Activated CD8-positive, alpha-beta memory T cell treated with anti-CD3 and anti-CD28 coated beads for 1 hour (primary cell): ENCODE measurements around the gene CNTF.

Experiments used
- DNase-seq, 2 donors: peaks; one replicate each; pipeline ENCODE4 v3.0.0-alpha.2; 2020; ENCODE audit warnings: low read depth in 1 of 2; ENCODE audit errors: extremely low read depth in 1 of 2

The CNTF gene

DNA sequence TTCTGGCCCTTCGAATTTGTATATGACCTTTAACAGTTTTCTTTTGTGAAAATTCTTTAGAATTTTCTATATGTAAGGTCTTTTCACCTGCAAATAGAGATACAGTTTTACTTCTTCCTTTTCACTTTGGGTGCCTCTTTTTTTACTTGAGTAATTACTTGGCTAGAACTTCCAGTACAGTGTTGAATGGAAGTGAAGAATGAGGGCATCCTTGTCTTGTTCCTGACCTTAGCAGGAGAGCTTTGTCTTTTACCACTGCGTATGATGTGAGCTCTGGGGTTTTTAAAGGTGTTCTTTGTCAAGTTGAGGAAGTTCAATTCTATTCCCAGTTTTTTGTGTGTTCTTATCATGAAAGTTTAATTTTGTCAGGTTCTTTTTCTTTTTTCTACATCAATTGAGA, 22.0 kb upstream of the CNTF start:
- no peak for DNase-seq

DNA sequence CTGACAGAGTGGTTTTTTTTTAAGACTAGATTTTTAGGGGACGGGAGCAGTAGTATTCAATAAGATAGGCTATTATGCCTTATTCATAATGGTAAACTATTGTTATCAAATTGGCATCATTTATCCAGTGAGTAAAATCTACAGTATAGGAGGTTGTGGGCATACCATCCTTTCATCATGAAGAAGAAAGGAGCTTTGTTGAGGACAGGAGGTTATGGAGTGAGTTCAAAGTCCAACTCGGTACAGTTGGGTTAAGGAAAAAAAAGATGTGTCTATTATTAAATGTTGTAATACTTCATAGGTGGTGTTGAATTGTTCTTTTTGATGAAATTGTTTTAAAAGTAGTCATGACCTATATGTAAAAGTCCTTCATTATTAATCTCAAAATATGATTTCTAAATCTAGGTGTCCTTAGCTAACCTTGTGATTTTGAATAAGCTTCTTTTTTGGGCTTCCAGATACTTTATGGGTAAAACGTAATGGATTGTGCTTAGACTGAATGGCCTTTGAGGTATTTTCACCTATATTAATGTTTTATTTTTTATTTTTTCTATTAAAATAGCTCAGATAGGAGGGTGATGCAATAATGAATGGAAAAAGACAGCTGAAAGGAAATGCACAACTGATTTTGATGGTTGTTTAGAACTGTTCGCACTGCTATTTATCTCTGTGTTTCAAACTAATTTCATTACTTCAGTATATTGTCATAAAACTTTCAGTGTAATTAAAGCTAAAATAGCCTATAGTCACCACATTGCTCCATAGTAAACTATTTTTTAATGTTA, 15.3 kb upstream of the CNTF start:
- DNase-seq: no peak

DNA sequence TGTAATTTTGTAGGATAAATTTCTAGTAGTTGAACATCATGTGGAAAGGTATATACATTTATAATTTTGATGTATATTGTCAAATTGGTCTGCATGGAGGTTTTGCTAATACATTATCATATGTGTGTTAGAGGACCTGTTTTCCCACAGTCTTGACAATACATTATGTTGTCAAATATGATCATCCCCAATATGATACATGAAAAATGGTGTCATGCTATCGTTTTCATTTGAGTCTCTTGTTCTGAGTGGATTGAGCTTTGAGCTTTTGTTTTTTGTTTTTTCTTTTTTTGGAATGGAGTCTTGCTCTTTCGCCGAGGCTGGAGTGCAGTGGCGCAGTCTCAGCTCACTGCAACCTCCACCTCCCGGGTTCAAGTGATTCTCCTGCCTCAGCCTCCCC, 14.1 kb upstream of the CNTF start:
- no peak for DNase-seq

DNA sequence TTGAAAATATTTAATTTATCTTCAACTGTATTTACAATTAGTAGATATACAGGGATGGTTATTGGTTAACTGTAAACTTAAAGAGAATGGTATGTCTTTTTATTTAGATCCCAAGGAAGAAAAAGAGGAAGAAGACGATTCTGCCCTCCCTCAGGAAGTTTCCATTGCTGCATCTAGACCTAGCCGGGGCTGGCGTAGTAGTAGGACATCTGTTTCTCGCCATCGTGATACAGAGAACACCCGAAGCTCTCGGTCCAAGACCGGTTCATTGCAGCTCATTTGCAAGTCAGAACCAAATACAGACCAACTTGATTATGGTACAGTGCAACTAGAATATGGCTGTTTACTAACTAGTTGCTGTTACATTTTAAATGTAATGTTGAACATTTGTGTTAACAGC, 12.7 kb upstream of the CNTF start:
- DNase-seq: no peak

DNA sequence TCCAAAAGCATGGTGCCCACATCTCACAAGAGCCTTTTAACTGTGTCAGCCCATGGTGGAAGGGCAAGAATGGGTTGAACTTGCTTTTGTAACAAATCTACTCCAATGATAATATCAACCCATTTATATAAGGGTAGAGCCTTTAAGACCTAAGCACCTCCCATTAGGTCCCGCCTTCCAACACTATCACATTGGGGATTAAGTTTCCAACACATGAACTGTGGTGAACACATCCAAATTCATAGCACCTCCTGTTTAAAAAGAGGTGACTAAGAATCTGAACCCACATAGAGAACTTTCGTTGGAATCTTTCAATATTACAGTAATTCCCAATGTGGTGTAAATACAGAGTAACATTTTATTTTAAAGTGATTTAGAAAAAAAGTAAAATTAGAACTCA, 9.2 kb upstream of the CNTF start:
- no peak for DNase-seq

DNA sequence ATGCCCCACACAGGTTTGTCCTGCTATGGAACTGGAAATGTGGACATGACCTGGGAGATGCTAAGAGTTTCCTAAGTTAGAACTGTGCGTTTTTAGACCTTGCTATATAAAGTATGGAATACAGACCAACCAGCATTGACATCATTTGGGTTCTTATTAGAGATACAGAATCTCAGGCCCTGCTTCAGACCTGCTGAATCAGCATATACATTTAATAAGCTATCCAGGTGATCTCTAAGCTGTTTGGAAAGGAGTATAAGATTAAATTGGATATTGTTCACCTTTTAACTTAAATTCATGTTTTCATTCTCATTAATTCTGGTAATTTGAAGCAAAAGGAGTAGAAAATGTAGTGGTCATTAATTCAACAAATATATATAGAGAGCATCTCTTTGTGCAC, 6.9 kb upstream of the CNTF start:
- DNase-seq: no peak

DNA sequence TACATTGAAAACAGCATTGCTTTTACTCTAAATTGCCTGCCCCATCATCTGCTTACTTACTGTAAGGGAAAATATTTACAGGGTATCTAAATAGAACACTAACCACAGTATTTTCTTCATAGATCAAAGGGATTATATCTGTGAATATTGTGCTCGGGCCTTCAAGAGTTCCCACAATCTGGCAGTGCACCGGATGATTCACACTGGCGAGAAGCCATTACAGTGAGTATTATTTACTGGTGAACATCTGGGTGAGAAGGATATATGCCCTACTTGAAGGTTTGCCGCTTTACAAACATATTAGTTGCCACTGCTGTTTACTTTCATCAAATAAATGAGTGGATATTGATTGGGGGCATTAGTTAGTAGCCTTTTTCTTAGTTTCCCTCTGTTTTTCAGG, 5.9 kb upstream of the CNTF start:
- DNase-seq: no peak

DNA sequence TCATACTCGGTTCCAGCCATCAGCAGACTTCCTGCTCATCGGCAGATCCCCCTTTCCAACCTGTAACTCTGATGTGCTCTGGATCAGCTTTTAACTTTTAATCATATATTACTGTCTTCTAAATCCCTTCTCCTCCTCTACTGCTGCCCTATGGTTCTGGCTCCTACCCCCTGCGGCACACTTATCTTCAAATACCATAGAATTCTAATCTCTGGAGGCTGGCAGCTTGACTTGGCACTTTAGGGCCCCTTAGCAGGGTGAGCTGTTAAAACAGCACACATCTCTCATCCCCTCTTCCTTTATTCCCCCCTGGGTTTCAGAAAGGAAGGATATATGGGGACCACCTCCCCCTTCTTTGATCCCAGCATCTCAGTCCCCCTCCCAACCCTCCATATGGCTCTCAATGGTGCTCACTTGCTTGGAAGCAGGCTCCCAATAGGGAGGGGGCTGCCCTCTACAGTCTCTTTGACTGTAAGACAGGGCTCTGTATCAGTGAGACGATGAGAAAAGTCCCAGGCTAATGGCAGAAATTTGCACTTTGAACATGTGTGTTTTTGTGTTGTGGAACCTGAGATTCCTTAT, 4.4 kb upstream of the CNTF start:
- no peak for DNase-seq

DNA sequence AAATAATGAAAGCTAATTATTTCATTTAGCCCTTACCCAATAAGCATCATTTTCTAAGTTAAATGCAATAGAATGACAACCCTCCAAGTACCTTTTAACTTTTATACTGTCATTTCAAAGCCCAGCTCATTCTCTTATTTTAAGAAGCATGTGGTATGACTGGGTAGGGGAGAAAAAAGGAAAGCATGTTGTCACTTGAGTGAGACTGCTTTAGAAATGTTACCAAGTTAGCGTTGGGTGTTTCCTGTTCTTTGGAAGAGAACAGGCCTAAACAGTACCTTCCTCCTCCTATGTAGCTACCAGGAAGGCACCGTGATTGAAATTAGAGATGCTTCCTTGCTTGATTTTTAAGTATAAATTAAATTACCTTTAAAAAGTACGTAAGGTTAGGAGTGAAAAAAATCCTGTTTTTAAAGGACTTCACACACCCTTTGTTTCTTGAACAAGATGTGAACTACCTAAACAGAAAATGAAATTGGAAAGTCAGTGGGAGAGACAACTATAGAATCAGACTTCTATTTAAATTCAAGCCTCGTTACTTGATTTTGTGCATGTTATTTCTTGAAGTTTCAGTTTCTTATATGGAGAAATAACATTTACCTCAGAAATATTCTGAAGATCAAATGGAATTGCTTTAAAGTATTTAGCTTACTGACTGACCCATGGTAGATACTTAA, 741 bp upstream of the CNTF start:
- no peak for DNase-seq

DNA sequence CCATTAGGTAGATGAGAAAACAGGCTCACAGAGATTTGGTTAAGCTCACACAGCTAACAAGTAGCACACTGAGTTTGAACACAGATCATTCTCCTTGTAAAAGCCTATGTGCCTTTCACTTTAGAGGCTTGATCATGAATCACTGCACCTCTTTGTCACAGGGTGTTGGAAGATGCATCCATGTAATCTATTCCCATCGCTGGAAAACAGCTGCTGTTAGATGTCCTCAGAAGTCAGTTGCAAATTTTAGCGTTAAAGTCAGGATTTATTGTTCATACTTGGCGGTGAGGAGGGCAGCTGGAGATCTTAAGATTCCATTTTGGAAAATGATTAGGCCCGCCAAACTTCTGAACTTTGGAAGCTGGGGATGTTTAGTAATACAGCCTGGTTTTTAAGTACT, 2.6 kb downstream of the CNTF start:
- no peak for DNase-seq

DNA sequence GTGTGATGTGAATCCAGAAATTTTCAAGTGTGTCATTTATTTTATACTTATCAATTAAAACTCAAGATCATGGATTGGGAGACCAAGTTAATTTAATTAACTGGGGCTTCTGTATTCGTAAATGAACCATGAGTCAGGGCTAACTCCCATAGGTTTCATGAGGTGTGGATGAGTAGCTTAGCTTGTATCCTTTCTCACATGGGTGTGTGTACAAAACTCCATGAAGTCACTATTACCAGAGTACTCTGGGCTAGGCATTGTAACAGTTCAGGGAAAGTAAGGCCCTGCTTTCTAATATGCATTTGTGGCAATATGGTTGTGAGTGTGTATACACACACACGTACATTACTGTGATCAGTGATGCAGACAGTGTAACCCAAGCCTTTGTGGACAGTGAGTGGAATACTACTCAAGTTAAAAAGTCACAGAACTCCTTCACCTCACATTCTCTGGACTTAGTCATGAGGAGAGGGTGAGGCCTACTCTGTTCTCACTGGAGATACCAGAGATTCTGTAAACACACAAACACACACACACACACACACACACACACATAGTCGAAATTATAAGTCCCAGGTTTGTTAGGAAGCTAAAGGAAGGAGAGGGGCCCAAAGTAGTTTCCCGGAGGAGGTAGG, 3.5 kb downstream of the CNTF start:
- no peak for DNase-seq

DNA sequence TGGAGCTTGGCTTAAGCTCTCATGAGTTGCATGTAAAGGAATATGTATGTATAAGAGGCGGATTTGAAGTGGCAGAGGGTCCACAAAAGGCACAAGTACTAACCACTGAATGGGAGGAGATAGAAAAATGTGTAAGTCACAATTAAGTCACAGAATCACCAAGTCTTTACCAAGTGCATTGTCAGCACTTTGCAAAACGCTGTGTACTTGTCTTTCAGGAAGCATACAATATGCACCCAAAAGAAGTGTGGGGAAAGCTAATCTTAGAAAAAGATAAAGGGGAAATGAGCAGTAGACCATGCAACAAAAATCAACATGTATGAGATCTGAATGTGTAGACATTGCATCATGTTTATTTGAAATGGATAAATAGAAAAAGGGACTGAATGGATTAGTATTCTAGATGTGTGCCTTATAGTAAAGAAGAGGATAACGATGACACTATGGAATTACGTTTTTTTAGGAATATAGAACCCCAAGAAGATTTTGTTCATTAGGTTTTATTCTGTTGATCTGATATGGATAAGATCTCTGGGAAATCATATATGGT, 4.5 kb downstream of the CNTF start:
- no peak for DNase-seq

DNA sequence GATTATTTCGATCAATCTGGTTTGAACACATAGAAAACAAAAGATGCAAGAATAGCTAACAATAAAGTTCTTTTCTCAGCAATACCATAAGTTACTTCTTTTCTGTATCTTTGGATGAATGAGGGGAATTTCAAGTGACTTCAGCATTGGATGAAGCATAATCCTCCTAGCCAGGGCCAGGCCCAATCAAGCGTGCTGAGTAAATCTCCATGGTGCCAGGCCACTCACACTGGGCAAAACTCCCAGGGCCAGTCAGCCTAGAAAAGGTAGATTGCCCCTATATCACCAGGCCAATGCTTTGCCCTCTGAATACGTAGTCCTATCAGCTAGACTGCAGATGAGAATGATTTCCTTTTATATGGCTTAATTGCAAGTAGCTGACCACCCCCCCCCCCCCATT, 6.0 kb downstream of the CNTF start:
- DNase-seq: no peak

DNA sequence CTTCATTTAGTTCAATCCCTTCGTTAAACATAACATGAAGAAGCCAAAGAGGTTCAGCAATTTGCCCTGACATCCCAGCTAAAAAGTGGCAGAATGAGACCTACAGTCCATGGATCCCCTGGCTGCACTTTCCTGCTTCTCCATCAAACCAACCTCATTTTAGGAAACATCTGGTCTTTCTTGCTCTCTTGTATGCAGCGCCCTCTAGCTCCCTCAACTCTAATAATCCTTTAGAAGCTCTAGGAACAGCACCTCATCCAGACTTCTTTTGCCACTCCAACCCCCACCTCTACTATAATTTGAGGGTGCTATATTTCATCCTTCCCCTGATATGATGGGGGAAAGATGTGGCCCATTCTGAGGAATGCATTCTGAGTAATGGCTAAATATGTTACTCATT, 7.4 kb downstream of the CNTF start:
- DNase-seq: no peak

DNA sequence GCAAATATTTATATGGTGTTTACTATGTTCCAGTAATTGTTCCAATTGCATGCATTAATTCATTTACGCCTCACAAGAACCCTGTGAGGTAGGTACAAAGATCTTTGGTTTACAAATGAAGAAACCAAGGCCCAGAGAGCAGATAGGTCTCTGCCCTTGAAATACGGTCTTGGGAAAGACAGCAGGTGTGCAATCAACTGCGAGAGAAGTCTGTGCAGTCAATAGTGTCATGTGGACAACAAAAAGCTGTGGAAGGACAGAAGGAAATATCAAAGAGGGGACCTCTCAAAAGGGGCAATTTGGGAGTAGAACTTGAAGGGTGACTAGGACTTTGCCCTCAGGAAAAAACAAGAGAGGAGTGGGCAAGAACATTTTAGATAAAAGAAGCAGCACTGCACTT, 8.9 kb downstream of the CNTF start:
- DNase-seq: no peak

DNA sequence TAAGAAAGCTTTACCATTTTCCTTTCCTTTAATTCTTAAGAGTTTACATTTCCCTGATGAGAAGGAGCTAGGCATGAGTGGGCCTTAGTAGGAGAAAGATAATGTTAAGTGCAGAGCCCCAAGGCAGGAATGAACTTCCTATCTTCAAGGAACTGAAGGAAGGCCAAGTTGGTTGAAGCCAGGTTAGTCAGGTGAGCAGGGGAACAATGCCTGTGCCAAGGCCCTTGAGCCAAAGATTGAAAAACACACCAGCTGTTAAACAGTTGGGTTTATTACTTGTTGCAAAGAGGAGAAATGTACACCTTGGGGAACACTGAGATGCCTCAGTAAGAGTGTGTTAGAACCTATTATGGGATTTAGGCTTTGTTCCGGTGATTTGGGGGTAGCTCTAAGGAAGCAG, 10.0 kb downstream of the CNTF start:
- no peak for DNase-seq

DNA sequence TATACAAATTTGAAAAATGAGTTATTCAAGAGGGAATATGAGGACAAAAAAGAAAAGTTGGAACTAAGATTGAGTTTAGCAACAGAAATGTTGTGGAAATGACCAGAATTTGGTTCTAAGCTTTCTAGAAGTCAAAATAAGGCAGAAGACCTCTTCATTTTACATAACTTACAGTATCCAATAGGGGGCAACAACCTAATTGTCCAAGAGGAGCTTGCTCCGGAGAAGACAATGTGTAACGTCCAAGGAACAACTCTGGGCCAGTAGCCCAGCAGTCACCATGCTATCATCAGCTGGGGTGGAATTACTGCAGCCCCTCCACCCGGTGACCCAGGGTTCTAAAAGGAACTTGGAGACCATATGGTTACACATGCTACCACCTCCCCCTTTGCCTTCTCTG, 14.1 kb downstream of the CNTF start:
- no peak for DNase-seq

DNA sequence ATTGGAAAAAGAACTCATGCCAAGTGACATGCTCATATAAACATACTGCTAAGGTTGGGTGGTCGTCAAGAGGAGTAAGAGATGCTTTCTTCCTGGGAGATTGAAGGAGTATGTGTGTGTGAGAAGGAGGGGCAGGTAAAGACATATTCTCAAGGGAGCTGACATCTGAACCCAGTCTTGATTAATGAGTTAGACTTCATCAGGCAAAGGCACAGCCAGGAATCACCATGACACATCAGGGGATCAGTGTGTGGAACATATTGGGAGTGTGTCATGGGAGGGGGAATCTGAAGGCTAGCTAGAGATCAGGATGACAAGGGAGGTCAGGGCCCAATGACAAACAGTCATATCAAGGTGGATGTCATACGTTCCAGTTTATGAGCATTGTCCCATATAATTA, 14.9 kb downstream of the CNTF start:
- DNase-seq: no peak

DNA sequence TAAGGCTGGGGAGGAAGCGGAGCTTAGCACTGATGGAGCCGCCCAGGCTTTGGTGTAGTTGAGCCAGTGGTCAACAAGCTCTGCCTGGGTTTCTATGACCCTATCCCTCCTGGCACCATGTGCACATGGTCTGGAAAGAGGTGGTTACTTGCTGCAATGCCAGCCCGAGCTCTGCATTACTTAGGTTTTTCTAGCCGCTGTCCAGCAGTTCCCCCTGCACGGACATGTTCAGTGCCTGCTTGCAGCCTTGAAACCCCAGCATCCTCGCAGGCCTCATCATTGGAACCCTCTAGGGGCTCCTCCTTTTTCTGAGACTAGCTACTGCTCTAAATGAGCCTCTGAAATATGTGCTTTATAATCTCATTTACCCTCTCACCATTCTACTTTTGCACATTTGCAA, 16.6 kb downstream of the CNTF start:
- DNase-seq: no peak

DNA sequence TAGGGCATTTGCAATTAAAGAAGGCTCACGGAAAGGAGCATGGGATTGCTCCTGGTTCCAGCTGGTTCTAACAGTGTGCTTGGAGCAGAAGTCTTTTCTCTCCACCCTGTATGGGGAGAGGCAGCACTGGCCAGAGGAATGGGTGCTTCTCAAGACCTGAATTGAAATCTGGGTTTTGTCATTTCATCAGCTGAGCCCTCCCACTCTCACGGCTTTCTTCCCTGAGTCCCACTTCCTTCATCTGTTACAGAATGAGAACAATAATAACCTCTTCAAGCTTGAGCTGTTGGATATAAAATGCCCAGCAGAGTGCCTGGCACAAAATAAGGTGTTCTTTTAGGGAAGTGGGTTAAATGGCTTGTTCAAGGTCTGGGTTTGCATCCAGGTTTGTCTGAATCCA, 17.2 kb downstream of the CNTF start:
- no peak for DNase-seq

DNA sequence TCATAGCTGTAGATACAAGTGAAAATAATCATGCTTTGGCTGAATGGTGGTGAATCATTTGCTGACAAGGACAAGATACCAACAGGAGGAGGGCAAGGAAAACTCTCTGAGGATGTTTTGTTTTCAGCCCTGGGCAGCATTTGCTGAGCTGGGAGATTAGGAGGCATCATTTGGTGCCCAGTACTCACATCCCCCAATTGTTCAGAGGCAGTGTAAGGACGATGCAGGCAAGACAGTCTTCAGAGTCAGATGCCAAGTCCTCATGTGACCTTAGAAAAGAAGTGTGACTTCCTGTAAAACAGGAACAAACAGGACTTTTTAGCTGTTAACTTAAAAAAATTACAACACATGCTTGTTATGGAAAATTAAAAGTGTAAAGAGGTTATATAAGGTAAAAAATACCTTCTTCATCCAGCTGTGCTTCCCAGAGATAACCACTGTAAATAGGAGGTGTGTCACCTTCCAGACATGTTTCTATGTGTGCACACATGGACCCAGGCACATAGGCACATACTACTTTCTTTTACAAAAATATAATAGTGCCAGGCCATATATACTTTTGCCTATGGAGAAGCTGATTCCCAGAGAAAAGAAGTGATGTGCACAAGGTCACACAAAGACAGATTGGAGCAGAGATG, 18.0 kb downstream of the CNTF start:
- no peak for DNase-seq
